Activated naive CD8-positive, alpha-beta T cell treated with anti-CD3 and anti-CD28 coated beads, Interleukin-2, amount 10 ng/mL, durations not matched to agents 7 days and 5 days (primary cell): ENCODE results near the gene CYP26B1. TPM values are rescaled to one million over a fixed set of nuclear protein-coding genes. Genes with fewer than 3 reads are reported as not detected.

Experiments used
- ATAC-seq: fragments of 150-1000 bp; cut with Tn5 transposase; one replicate; pipeline ENCODE4 v1.10.0; 2021; ENCODE audit warnings: low read depth, moderate library complexity
- POLR2A ChIA-PET: fragments of 350-600 bp; sonication (Branson Sonifier 250); formaldehyde crosslinking; loops from one replicate; lab custom pipeline; 2021; ENCODE audit warnings: antibody characterized with exemption; lab: Charles Lee
- DNase-seq: peaks from one replicate; pipeline ENCODE4 v3.0.0; 2021
- H3K27ac Mint-ChIP-seq: one replicate; pipeline ENCODE4 v1.8.0; 2022; ENCODE audit warnings: mild to moderate bottlenecking, mixed read lengths
- H3K27me3 Mint-ChIP-seq: one replicate; pipeline ENCODE4 v1.8.0; 2022; ENCODE audit warnings: mild to moderate bottlenecking, moderate library complexity, mixed read lengths
- H3K36me3 Mint-ChIP-seq: one replicate; pipeline ENCODE4 v1.8.0; 2021; ENCODE audit warnings: mild to moderate bottlenecking, mixed read lengths
- H3K4me1 Mint-ChIP-seq: one replicate; pipeline ENCODE4 v1.8.0; 2021; ENCODE audit warnings: mixed read lengths
- H3K4me3 Mint-ChIP-seq: one replicate; pipeline ENCODE4 v1.8.0; 2022; ENCODE audit warnings: mild to moderate bottlenecking, moderate library complexity, mixed read lengths
- H3K9me3 Mint-ChIP-seq: one replicate; pipeline ENCODE4 v1.8.0; 2021; ENCODE audit warnings: mixed read lengths
- total RNA-seq, 2 experiments: library from RNA; stranded (reverse); gene quantifications; one replicate each; pipeline ENCODE4 v1.2.3, GENCODE V29; 2021

CYP26B1 gene
- total RNA-seq, 2 experiments from 2014 or later: not detected

GRCh38 chr2:72172478-72172877 lies 24.8 kb upstream of the CYP26B1 start:
- Mint-ChIP-seq H3K4me1 (no peaks in the 10 kb centered on the region), H3K27me3 (peaks cover 3% of the 10 kb centered on the region), H3K4me3 (no peak overlapping the region), H3K36me3 (peaks cover 3% of the 10 kb centered on the region), H3K9me3 (no peaks in the 10 kb centered on the region), H3K27ac (no peak overlapping the region)
- no peak for ATAC-seq
- POLR2A ChIA-PET: no interaction called here
- no peak for DNase-seq

GRCh38 chr2:72166279-72166678 lies 18.6 kb upstream of the CYP26B1 start:
- ATAC-seq: no peak
- POLR2A ChIA-PET: no interaction called here

DNA sequence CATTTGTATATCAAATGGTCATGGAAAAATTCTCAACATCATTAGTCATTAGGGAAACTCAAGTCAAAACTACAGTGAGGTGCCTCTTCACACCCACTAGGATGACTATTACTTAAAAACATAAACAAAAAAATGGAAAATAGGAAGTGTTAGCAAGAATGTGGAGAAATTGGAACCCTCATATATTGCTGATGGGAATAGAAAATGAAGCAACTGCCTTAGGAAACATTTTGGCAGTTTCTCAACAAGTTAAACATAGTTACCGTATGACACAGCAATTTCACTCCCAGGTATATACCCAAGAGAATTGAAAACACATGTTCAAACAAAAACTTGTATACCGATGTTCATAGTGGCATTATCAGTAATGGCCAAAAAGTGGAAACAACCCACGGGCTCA lies 18.1 kb upstream of the CYP26B1 start:
- Mint-ChIP-seq H3K9me3 (no peaks in the 10 kb centered on the region), H3K27ac (no peak overlapping the region), H3K27me3 (peaks cover 10% of the 10 kb centered on the region), H3K4me1 (no peaks in the 10 kb centered on the region), H3K4me3 (no peak overlapping the region), H3K36me3 (no peaks in the 10 kb centered on the region)
- POLR2A ChIA-PET: no interaction called here
- DNase-seq: no peak
- no peak for ATAC-seq

More at GRCh38 chr2:72166279-72166678, 18.6 kb upstream of the CYP26B1 start:
- H3K9me3 Mint-ChIP-seq: no peaks in the 10 kb centered on the region
- H3K36me3 Mint-ChIP-seq: no peaks in the 10 kb centered on the region
- H3K27ac Mint-ChIP-seq: no peak overlapping the region
- peaks cover 10% of the 10 kb centered on the region for H3K27me3 Mint-ChIP-seq
- DNase-seq: no peak
- H3K4me1 Mint-ChIP-seq: no peaks in the 10 kb centered on the region
- no peak overlapping the region for H3K4me3 Mint-ChIP-seq

DNA sequence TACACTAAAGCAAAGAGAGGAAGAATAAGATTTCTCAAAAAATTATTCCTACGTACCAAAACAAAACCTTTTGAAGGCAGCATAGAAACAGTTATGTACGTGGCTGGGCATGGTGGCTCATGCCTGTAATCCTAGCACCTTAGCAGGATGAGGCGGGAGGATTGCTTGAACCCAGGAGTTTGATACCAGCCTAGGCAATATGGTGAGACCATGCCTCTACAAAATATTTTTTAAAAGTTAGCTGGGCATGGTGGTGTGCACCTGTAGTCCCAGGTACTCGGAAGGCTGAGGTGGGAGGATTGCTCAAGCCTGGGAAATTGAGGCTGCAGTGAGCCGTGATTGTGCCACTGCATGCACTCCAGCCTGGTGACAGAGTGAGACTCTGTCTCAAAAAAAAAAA lies 14.9 kb upstream of the CYP26B1 start:
- Mint-ChIP-seq H3K4me1 (no peaks in the 10 kb centered on the region), H3K27ac (no peak overlapping the region), H3K27me3 (peaks cover 7% of the 10 kb centered on the region), H3K4me3 (no peak overlapping the region), H3K9me3 (no peaks in the 10 kb centered on the region), H3K36me3 (no peaks in the 10 kb centered on the region)
- POLR2A ChIA-PET: no interaction called here
- ATAC-seq (no peak), DNase-seq (no peak)

DNA sequence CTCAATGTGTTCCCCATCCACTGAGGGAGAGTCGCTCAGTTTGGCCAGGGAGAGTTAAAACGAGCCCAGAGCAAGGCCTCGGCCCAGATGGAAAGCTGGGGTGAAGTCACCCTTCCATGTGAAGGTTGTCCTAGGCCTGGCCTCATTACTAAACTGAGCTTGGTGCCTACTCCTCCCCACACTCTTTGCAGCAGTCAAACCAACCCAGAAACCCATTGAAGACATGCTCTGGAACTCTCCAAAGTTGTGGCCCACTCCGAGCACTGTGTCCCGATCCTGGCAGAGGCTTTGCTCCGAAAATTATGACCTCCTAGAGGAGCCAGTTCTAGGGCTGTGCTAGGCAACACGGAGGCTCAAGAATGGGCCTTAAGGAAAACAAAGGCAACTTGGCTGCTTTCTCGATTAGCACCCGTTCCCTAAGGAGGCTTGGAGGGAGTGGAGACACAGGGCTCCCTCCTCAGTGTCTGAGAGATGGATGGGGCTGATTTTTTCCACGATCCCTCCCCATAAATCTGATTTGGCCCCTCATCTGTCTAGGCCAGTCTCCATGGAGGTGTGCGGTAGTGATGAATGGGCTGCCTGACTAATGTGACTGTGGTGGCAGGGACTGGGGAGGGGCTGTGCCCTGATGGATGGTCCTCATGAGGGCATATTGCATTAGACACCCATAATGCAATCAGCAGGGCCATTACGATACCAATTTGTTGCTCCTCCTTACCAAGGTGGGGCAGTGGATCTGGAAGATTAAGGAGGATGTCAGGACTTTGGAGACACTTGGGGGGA lies 11.7 kb upstream of the CYP26B1 start:
- no peaks in the 10 kb centered on the region for H3K36me3 Mint-ChIP-seq
- POLR2A ChIA-PET: no interaction called here
- ATAC-seq: no peak
- DNase-seq: no peak
- H3K27ac Mint-ChIP-seq: no peak overlapping the region
- no peaks in the 10 kb centered on the region for H3K4me1 Mint-ChIP-seq
- no peak overlapping the region for H3K4me3 Mint-ChIP-seq
- no peaks in the 10 kb centered on the region for H3K9me3 Mint-ChIP-seq
- H3K27me3 Mint-ChIP-seq: peaks cover 9% of the 10 kb centered on the region

- Mint-ChIP-seq H3K4me3 (no peak overlapping the region), H3K36me3 (no peaks in the 10 kb centered on the region), H3K27me3 (peaks cover 7% of the 10 kb centered on the region), H3K27ac (no peak overlapping the region), H3K9me3 (no peaks in the 10 kb centered on the region), H3K4me1 (no peaks in the 10 kb centered on the region)
- DNase-seq (no peak), ATAC-seq (no peak)
- POLR2A ChIA-PET: no interaction called here
These were observed 10.5 kb upstream of the CYP26B1 start for GRCh38 chr2:72157871-72158771.

DNA sequence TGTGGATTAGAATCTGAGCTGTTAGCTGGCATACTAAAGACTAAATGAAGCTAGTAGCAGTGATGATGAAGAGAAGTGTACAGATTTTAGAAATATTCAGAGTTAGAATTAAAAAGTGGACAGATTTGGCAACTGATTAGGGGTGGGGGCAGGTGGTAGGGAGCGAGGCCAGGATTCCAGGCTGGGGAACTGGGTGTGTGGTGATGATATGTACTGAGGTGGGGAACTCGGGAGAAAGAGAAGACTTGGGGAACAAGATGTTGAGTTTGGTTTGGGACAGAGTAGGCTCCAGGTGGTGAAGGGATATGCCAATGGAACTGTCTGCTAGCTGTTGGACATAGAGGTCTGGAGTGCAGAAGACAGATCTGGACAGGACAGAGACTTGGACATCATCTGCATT lies 9.2 kb upstream of the CYP26B1 start:
- ATAC-seq: no peak
- Mint-ChIP-seq H3K9me3 (no peaks in the 10 kb centered on the region), H3K27me3 (peaks cover 9% of the 10 kb centered on the region), H3K27ac (no peak overlapping the region), H3K4me3 (no peak overlapping the region), H3K36me3 (no peaks in the 10 kb centered on the region), H3K4me1 (no peaks in the 10 kb centered on the region)
- POLR2A ChIA-PET: no interaction called here
- no peak for DNase-seq

DNA sequence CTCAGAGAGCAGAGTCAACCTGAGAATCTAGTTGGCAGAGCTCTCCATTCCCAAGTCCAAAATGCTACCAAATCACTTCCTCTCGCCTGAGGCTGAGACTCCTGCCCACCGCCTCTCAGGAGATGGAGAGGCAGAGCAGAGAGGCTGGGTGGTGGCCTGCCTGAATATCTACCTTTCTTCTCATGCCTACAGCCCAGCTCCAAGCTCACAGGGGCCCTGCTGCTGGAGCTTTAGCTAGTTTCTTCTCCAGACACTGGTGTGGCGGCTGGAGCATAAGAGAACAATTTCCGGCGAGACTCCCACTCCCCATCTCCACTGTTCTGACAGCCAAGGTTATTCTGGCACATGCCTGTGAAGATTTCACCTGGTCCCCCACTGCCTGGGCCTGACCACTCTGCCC lies 8.1 kb upstream of the CYP26B1 start:
- H3K4me1 Mint-ChIP-seq: no peaks in the 10 kb centered on the region
- POLR2A ChIA-PET: no interaction called here
- H3K9me3 Mint-ChIP-seq: no peaks in the 10 kb centered on the region
- H3K4me3 Mint-ChIP-seq: no peak overlapping the region
- DNase-seq: no peak
- no peaks in the 10 kb centered on the region for H3K36me3 Mint-ChIP-seq
- peaks cover 19% of the 10 kb centered on the region for H3K27me3 Mint-ChIP-seq
- no peak overlapping the region for H3K27ac Mint-ChIP-seq
- ATAC-seq: no peak

GRCh38 chr2:72155151-72155550 lies 7.5 kb upstream of the CYP26B1 start:
- Mint-ChIP-seq H3K27me3 (peaks cover 23% of the 10 kb centered on the region), H3K4me1 (peaks cover 4% of the 10 kb centered on the region), H3K4me3 (no peak overlapping the region), H3K36me3 (no peaks in the 10 kb centered on the region), H3K9me3 (no peaks in the 10 kb centered on the region), H3K27ac (no peak overlapping the region)
- ATAC-seq (no peak), DNase-seq (no peak)
- POLR2A ChIA-PET: no interaction called here

DNA sequence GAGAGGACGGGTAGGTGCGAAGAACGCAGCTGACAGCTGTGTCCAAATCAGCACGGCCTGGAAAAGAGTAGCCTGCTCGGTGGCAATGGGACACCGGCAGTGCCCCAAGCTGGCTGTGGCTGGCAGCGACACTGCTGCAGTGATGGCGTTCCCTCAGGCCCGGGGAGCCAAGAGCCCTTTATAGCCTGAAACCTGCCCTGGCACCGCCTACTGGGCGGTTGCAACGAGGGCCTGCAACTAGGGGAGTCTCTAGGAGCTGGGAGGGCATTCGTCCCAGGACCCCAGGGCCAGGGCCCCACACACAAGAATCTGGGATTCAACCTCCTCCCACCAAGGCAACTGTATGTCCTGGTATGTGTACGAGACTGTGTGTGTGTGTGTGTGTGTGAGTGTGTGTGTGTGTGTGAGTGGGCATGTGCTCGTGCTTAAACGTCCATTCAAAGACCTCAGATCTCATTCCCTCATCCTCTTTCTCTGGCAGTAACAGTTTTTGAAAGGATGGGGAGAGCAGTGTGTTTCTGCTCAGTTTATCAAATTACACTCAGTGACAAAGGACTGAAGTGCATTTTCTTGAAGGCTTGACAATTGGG lies 6.8 kb upstream of the CYP26B1 start:
- ATAC-seq: no peak
- POLR2A ChIA-PET: no interaction called here

DNA sequence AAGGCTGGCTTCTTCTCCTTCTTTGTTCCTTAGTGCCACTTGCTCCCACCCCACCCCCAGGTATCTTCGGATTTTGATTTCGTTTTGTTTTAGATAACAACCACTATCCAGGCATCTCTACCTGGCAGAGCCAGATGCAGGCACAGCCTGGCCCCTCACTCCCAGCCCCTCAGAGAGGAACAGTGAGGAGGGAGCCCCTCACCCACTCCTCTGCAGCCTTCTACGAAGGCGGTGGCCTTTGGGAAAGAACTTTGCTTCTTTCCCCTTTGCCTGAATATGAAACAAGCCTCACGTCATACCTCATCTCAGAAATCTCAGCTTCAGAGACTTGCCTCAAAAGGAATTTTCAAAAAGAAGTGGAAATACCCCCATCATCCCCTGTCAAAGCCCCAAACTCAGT lies 6.3 kb upstream of the CYP26B1 start:
- Mint-ChIP-seq H3K27me3 (peaks cover 36% of the 10 kb centered on the region), H3K4me3 (no peak overlapping the region), H3K27ac (no peak overlapping the region), H3K9me3 (no peaks in the 10 kb centered on the region), H3K36me3 (no peaks in the 10 kb centered on the region), H3K4me1 (peaks cover 16% of the 10 kb centered on the region)
- ATAC-seq (no peak), DNase-seq (no peak)
- POLR2A ChIA-PET: no interaction called here

More for the DNA sequence above, 6.8 kb upstream of the CYP26B1 start:
- peaks cover 30% of the 10 kb centered on the region for H3K27me3 Mint-ChIP-seq
- H3K4me1 Mint-ChIP-seq: peaks cover 10% of the 10 kb centered on the region
- H3K36me3 Mint-ChIP-seq: no peaks in the 10 kb centered on the region
- H3K27ac Mint-ChIP-seq: no peak overlapping the region
- H3K9me3 Mint-ChIP-seq: no peaks in the 10 kb centered on the region
- DNase-seq: no peak
- no peak overlapping the region for H3K4me3 Mint-ChIP-seq

GRCh38 chr2:72153026-72153791 lies 5.5 kb upstream of the CYP26B1 start:
- peaks cover 17% of the 10 kb centered on the region for H3K4me1 Mint-ChIP-seq
- H3K9me3 Mint-ChIP-seq: no peaks in the 10 kb centered on the region
- peaks cover 39% of the 10 kb centered on the region for H3K27me3 Mint-ChIP-seq
- no peak overlapping the region for H3K27ac Mint-ChIP-seq
- peaks cover 2% of the 10 kb centered on the region for H3K36me3 Mint-ChIP-seq
- DNase-seq: no peak
- H3K4me3 Mint-ChIP-seq: no peak overlapping the region
- no peak for ATAC-seq
- POLR2A ChIA-PET: no interaction called here

- H3K4me1 Mint-ChIP-seq: peaks cover 25% of the 10 kb centered on the region
- no peak overlapping the region for H3K27ac Mint-ChIP-seq
- ATAC-seq (no peak), DNase-seq (no peak)
- H3K9me3 Mint-ChIP-seq: peaks cover 1% of the 10 kb centered on the region
- H3K27me3 Mint-ChIP-seq: peaks cover 54% of the 10 kb centered on the region
- peaks cover 6% of the 10 kb centered on the region for H3K36me3 Mint-ChIP-seq
- POLR2A ChIA-PET: interaction anchor here (1.0 kb wide), 1 partner anchor 227 kb away, joined by 3 read pairs; no protein-coding TSS in a partner anchor
- no peak overlapping the region for H3K4me3 Mint-ChIP-seq
These were observed 3.2 kb upstream of the CYP26B1 start for GRCh38 chr2:72150861-72151356.
